Measurements from ENCODE around the gene FAM200C. TPM values are rescaled to one million over a fixed set of nuclear protein-coding genes. Genes with fewer than 3 reads are reported as not detected.

The FAM200C gene
- total RNA-seq, 1 experiment from 2014 or later, result 5.4 TPM

GRCh38 chr5:160445751-160446150, 45.9 kb upstream of the FAM200C start:
- Mint-ChIP-seq H3K27me3 (ENCODE audit: low read depth) (no peaks in the 10 kb centered on the region; the same call in 1 of the 2 replicates), H3K27ac (no peak overlapping the region), H3K4me1 (peaks cover 11% of the 10 kb centered on the region), H3K4me3 (no peak overlapping the region), H3K9me3 (peaks cover 18% of the 10 kb centered on the region; the same call in 1 of the 2 replicates), H3K36me3 (no peaks in the 10 kb centered on the region)
- ChIA-PET POLR2A (no interaction called here), CTCF (no interaction called here)
- no peak for TF ChIP-seq AR (CRISPR knock-in tag; IDR thresholded peaks at IDR 0.05)
- no peak for TF ChIP-seq ZNF121 (CRISPR knock-in tag; IDR thresholded peaks at IDR 0.05)
- no peak for TF ChIP-seq ZNF219 (CRISPR knock-in tag; IDR thresholded peaks at IDR 0.05; ENCODE audit: borderline replicate concordance)
- no peak for TF ChIP-seq KAT7 (CRISPR knock-in tag; IDR thresholded peaks at IDR 0.05; ENCODE audit: borderline replicate concordance)
- no peak for TF ChIP-seq ZBTB43 (CRISPR knock-in tag; IDR thresholded peaks at IDR 0.05)
- TF ChIP-seq CREB1 (CRISPR knock-in tag; IDR thresholded peaks at IDR 0.05), result no peak
- no peak for TF ChIP-seq USF1 (CRISPR knock-in tag; IDR thresholded peaks at IDR 0.05)
- no peak for TF ChIP-seq ZSCAN18 (CRISPR knock-in tag; IDR thresholded peaks at IDR 0.05)
- TF ChIP-seq NFE2L1 (CRISPR knock-in tag; IDR thresholded peaks at IDR 0.05), result no peak
- no peak for TF ChIP-seq OVOL2 (CRISPR knock-in tag; IDR thresholded peaks at IDR 0.05; ENCODE audit: borderline replicate concordance)
- ATAC-seq, result no peak
- DNase-seq (ENCODE audit: low spot score), result no peak

- Mint-ChIP-seq H3K27me3 (ENCODE audit: low read depth) (no peaks in the 10 kb centered on the region; the same call in 1 of the 2 replicates), H3K27ac (no peak overlapping the region), H3K36me3 (no peaks in the 10 kb centered on the region), H3K9me3 (peaks cover 18% of the 10 kb centered on the region; the same call in 1 of the 2 replicates), H3K4me1 (peaks cover 11% of the 10 kb centered on the region), H3K4me3 (no peak overlapping the region)
- CTCF ChIA-PET, result no interaction called here
- POLR2A ChIA-PET, result no interaction called here
- DNase-seq (ENCODE audit: low spot score), result no peak
- ATAC-seq, result no peak
- TF ChIP-seq ZBTB43 (CRISPR knock-in tag; IDR thresholded peaks at IDR 0.05) (no peak), MYBL2 (CRISPR knock-in tag; IDR thresholded peaks at IDR 0.05) (no peak), SMAD4 (CRISPR knock-in tag; IDR thresholded peaks at IDR 0.05) (no peak), PRDM15 (CRISPR knock-in tag; IDR thresholded peaks at IDR 0.05) (no peak)
Measured at GRCh38 chr5:160445132-160445531, 45.3 kb upstream of the FAM200C start.
